PC-9 (cell line): ENCODE results near the gene CNTNAP2. TPM values are rescaled to one million over a fixed set of nuclear protein-coding genes. Genes with fewer than 3 reads are reported as not detected.

ENCODE experiments used
- BruUV-seq: library from RNA; stranded (reverse); fragments of 400-500 nt; replicated peaks from 2 replicates; lab custom pipeline; 2021; lab: Mats Ljungman, UMichigan
- CTCF ChIA-PET: fragments of 300-600 bp; sonication (Branson Sonifier 250); formaldehyde crosslinking; loops from one replicate; lab custom pipeline; 2022; ENCODE audit warnings: antibody characterized with exemption; lab: Charles Lee
- POLR2A ChIA-PET: fragments of 300-600 bp; sonication (Branson Sonifier 250); formaldehyde crosslinking; loops from one replicate; lab custom pipeline; 2022; ENCODE audit warnings: antibody characterized with exemption; ENCODE audit not compliant: unreplicated experiment; lab: Charles Lee
- DNase-seq, 2 experiments: peaks; one replicate each; pipeline versions ENCODE4 v3.0.0 to v3.0.0-alpha.2; 2015 to 2022; ENCODE audit warnings: mixed read lengths in 1 of 2
- H2AFZ ChIP-seq: fragments of 200-600 bp; sonication (generic); 2 replicates; pipeline ENCODE4 v1.8.1; 2017; ENCODE audit warnings: antibody characterized with exemption
- H3F3A ChIP-seq: fragments of 200-600 bp; sonication (generic); 2 replicates; pipeline ENCODE4 v1.8.1; 2017; ENCODE audit warnings: antibody characterized with exemption, mild to moderate bottlenecking, low read depth; ENCODE audit not compliant: insufficient read depth
- H3K27ac ChIP-seq: fragments of 200-600 bp; sonication (generic); 2 replicates; pipeline ENCODE4 v1.6.1; 2016; ENCODE audit warnings: mixed run types
- H3K27me3 ChIP-seq: fragments of 200-600 bp; sonication (generic); 2 replicates; pipeline ENCODE4 v1.6.1; 2016; ENCODE audit warnings: low read depth, mixed run types; ENCODE audit not compliant: insufficient read depth
- H3K36me3 ChIP-seq: fragments of 200-600 bp; sonication (generic); 2 replicates; pipeline ENCODE4 v1.6.1; 2016; ENCODE audit warnings: low read depth, mixed run types
- H3K4me1 ChIP-seq: fragments of 200-600 bp; sonication (generic); replicated peaks from 2 replicates; pipeline ENCODE4 v1.6.1; 2016; ENCODE audit warnings: mixed run types; ENCODE audit not compliant: insufficient read depth
- H3K4me2 ChIP-seq: fragments of 200-600 bp; sonication (generic); 2 replicates; pipeline ENCODE4 v1.6.1; 2017; ENCODE audit warnings: mixed run types
- H3K4me3 ChIP-seq: fragments of 200-600 bp; sonication (generic); 2 replicates; pipeline ENCODE4 v1.6.1; 2016; ENCODE audit warnings: mixed run types
- H3K79me2 ChIP-seq: fragments of 200-600 bp; sonication (generic); 2 replicates; pipeline ENCODE4 v1.6.1; 2017; ENCODE audit warnings: low read depth, mixed run types
- H3K9me2 ChIP-seq: fragments of 200-600 bp; sonication (generic); 2 replicates; pipeline ENCODE4 v1.8.1; 2017; ENCODE audit warnings: mild to moderate bottlenecking; ENCODE audit not compliant: insufficient read depth
- H3K9me3 ChIP-seq: fragments of 200-600 bp; sonication (generic); 2 replicates; pipeline ENCODE4 v1.8.1; 2016; ENCODE audit warnings: low read depth; ENCODE audit not compliant: insufficient read depth
- H4K20me1 ChIP-seq: fragments of 200-600 bp; sonication (generic); 2 replicates; pipeline ENCODE4 v1.8.1; 2017; ENCODE audit not compliant: insufficient read depth
- EZH2 ChIP-seq: fragments of 200-600 bp; sonication (generic); IDR thresholded peaks from 2 replicates; pipeline ENCODE4 v1.8.0; 2017; ENCODE audit warnings: antibody characterized with exemption, low read depth
- intact Hi-C: fragments of 100-400 bp; cut with micrococcal nuclease; formaldehyde crosslinking; loops from one replicate; pipeline ENCODE4 v1.10.0; 2022; ENCODE audit not compliant: unreplicated experiment
- total RNA-seq: library from RNA; stranded (reverse); gene quantifications from 2 replicates; pipeline ENCODE4 v1.2.3, GENCODE V29; 2021
- TF ChIP-seq, protein P1 (sequence below): fragments of 200-600 bp; sonication (generic); conservative IDR thresholded peaks from 2 replicates; pipeline ENCODE4 v1.6.1; 2017; ENCODE audit warnings: mixed run types, antibody characterized with exemption, mild to moderate bottlenecking, moderate library complexity

CNTNAP2 gene
- total RNA-seq, 1 experiment from 2014 or later, result not detected

DNA sequence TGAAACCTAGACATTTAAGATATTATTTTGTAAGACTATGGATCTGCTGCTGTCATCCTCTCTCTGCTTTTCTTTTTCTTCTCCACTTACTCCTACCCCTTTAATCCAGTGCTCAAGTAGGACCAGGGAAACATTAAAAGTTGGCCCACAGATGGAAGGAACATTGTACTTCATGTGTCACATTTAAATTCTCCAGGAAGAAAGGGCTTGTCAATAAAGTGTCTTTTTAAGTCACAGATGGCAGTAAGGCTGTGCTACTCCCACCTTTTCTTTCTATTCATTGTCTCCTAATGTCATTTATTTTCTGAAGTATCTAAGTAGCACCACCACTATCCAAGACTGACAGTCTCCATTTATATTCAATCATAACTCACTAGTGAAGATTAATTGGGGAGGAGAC, 1736.2 kb downstream of the CNTNAP2 start:
- Histone ChIP-seq H2AFZ (no peak overlapping the region), H3K4me1 (no peaks in the 10 kb centered on the region), H3K4me2 (no peak overlapping the region), H3K36me3 (no peaks in the 10 kb centered on the region), H3K4me3 (no peak overlapping the region), H3K9me2 (no peaks in the 10 kb centered on the region), H3K27me3 (peaks cover 20% of the 10 kb centered on the region), H4K20me1 (no peaks in the 10 kb centered on the region), H3K79me2 (no peaks in the 10 kb centered on the region), H3K9me3 (no peaks in the 10 kb centered on the region), H3F3A (no peaks in the 10 kb centered on the region), H3K27ac (no peak overlapping the region)
- BruUV-seq, result no TSS peak
- TF ChIP-seq, protein P1, sequence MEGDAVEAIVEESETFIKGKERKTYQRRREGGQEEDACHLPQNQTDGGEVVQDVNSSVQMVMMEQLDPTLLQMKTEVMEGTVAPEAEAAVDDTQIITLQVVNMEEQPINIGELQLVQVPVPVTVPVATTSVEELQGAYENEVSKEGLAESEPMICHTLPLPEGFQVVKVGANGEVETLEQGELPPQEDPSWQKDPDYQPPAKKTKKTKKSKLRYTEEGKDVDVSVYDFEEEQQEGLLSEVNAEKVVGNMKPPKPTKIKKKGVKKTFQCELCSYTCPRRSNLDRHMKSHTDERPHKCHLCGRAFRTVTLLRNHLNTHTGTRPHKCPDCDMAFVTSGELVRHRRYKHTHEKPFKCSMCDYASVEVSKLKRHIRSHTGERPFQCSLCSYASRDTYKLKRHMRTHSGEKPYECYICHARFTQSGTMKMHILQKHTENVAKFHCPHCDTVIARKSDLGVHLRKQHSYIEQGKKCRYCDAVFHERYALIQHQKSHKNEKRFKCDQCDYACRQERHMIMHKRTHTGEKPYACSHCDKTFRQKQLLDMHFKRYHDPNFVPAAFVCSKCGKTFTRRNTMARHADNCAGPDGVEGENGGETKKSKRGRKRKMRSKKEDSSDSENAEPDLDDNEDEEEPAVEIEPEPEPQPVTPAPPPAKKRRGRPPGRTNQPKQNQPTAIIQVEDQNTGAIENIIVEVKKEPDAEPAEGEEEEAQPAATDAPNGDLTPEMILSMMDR, result no peak
- no peak for TF ChIP-seq EZH2
- ChIA-PET POLR2A (no interaction called here), CTCF (no interaction called here)
- DNase-seq, result no peak
- intact Hi-C loops, result no loop called here

DNA sequence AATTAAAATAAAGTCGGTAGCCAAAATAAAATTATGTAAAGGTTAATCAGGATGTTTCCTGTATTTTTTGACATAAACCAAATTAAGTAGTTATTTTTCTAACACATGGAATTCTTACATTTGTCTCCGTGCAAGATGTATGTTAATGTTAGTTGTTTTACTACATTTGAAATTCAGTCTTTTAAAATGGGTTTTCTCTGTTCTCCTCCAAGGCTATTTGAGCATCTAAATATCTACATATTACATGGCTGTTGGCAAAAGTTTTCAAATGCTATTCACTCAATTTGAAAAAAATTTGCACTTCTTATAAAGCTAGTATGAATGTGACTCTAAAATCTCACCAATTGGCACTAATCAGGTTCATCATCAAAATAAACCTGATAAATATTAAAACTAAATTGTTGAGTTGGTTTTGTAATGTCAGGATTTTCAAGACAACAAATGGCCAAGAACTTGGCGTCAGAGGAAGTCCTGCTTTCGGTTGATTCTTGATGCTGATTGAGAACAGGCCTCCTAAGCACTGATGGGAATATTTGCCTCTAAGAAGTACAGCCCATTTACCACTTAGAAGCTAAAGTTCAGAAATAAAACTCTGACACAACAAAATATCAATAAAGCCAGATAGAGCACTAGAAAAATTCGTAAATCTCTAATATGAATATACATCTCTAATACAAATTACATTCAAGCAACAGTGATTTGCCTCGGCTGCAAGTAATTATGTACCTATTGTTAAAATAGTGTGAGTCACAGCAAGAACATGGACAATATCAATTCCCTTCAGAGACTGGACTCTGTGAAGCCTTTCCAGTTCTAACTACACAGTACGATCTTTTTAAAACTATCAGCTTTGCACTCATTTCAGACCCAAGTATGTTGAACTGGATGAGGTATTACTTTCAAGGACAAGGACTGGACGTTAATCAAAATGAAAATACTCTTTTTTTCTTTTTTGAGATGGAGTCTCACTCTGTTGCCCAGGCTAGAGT, 1740.8 kb downstream of the CNTNAP2 start:
- no peaks in the 10 kb centered on the region for H3K4me1 ChIP-seq
- TF ChIP-seq EZH2, result no peak
- TF ChIP-seq, protein P1, result no peak
- no peaks in the 10 kb centered on the region for H4K20me1 ChIP-seq
- no peaks in the 10 kb centered on the region for H3K9me3 ChIP-seq
- no peak for DNase-seq
- H3K36me3 ChIP-seq, result no peaks in the 10 kb centered on the region
- intact Hi-C loops, result no loop called here
- no peak overlapping the region for H2AFZ ChIP-seq
- POLR2A ChIA-PET, result no interaction called here
- no peaks in the 10 kb centered on the region for H3K79me2 ChIP-seq
- H3K27me3 ChIP-seq, result peaks cover 24% of the 10 kb centered on the region
- H3K27ac ChIP-seq, result no peak overlapping the region
- no peak overlapping the region for H3K4me2 ChIP-seq
- CTCF ChIA-PET, result no interaction called here
- no peaks in the 10 kb centered on the region for H3F3A ChIP-seq
- no TSS peak for BruUV-seq
- H3K9me2 ChIP-seq, result no peaks in the 10 kb centered on the region
- no peak overlapping the region for H3K4me3 ChIP-seq

DNA sequence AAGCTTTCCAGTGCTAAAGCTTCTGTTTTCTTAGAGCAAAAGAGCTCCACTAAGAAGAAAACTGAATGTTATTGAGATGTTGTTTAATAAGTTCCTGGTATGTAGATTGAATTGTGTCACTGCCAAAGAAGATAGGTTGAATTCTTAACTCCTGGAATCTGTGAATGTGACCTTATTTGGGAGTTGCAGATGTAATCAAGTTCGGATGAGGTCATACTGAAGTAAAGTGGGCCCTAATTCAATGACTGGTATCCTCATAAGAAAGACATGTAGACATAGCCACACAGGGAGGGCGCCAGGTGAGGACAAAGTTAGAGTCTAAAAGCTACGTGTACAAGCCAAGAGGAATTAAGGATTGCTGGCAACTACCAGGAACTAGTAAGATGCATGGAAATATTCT, 1741.8 kb downstream of the CNTNAP2 start:
- TF ChIP-seq, protein P1, result no peak
- no peak for TF ChIP-seq EZH2
- H3K4me1 ChIP-seq, result no peaks in the 10 kb centered on the region
- intact Hi-C loops, result no loop called here
- no peak overlapping the region for H2AFZ ChIP-seq
- CTCF ChIA-PET, result no interaction called here
- no peak overlapping the region for H3K4me3 ChIP-seq
- no peaks in the 10 kb centered on the region for H3K79me2 ChIP-seq
- H3K27me3 ChIP-seq, result peaks cover 24% of the 10 kb centered on the region
- H3K9me3 ChIP-seq, result no peaks in the 10 kb centered on the region
- no peaks in the 10 kb centered on the region for H3K9me2 ChIP-seq
- no peaks in the 10 kb centered on the region for H3F3A ChIP-seq
- H3K4me2 ChIP-seq, result no peak overlapping the region
- no peak overlapping the region for H3K27ac ChIP-seq
- H3K36me3 ChIP-seq, result no peaks in the 10 kb centered on the region
- no peak for DNase-seq
- no TSS peak for BruUV-seq
- POLR2A ChIA-PET, result no interaction called here
- no peaks in the 10 kb centered on the region for H4K20me1 ChIP-seq
